ENCODE measurements around the gene DEXI. TPM values are rescaled to one million over a fixed set of nuclear protein-coding genes. Genes with fewer than 3 reads are reported as not detected.
A peak's percentile ranks its signal among the peaks of the same experiment; 100 is the strongest.

DEXI gene
- total and polyA plus RNA-seq, 2 of the 13 experiments (the other 11 are each of a cell fraction or from before 2014, with no cell fraction given), result 51.5 to 70.4 TPM

DNA sequence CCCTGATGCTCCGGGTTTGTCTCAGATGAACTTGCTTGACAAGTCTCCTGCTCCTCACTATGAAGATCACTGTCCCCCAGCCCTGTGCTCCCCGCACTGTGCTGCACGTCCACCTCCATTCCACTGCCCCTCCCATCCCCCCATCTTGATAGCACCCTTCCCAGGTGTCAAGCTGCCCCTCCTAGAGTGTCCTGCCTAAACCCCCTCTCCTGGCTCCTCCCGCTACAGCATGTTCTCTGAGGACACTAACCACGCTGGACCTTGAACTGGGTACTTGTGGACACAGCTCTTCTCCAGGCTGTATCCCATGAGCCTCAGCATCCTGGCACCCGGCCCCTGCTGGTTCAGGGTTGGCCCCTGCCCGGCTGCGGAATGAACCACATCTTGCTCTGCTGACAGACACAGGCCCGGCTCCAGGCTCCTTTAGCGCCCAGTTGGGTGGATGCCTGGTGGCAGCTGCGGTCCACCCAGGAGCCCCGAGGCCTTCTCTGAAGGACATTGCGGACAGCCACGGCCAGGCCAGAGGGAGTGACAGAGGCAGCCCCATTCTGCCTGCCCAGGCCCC lies 18.5 kb downstream of the DEXI start (continued):
- TF ChIP-seq, protein P1, sequence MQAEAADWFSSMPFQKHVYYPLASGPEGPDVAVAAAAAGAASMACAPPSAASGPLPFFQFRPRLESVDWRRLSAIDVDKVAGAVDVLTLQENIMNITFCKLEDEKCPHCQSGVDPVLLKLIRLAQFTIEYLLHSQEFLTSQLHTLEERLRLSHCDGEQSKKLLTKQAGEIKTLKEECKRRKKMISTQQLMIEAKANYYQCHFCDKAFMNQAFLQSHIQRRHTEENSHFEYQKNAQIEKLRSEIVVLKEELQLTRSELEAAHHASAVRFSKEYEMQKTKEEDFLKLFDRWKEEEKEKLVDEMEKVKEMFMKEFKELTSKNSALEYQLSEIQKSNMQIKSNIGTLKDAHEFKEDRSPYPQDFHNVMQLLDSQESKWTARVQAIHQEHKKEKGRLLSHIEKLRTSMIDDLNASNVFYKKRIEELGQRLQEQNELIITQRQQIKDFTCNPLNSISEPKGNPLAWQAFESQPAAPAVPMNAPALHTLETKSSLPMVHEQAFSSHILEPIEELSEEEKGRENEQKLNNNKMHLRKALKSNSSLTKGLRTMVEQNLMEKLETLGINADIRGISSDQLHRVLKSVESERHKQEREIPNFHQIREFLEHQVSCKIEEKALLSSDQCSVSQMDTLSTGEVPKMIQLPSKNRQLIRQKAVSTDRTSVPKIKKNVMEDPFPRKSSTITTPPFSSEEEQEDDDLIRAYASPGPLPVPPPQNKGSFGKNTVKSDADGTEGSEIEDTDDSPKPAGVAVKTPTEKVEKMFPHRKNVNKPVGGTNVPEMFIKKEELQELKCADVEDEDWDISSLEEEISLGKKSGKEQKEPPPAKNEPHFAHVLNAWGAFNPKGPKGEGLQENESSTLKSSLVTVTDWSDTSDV (CRISPR knock-in tag; IDR thresholded peaks at IDR 0.05), result 0 out of 2 replicates have a peak, but pooled peaks have one; percentile 52
- TF ChIP-seq ZFP37 (CRISPR knock-in tag; IDR thresholded peaks at IDR 0.05; ENCODE audit: borderline replicate concordance), result no peak
- TF ChIP-seq CSRNP2 (CRISPR knock-in tag; conservative IDR thresholded peaks at IDR 0.05; ENCODE audit: low read depth), result no peak
- no peak for TF ChIP-seq SRSF9 (IDR thresholded peaks at IDR 0.05; ENCODE audit: borderline replicate concordance, insufficient read depth, low read depth, low read length, poor library complexity, severe bottlenecking)
- no peak for TF ChIP-seq ZNF20 (CRISPR knock-in tag; IDR thresholded peaks at IDR 0.05)
- peak; percentile 69; the same call in 1 of the 2 replicates for TF ChIP-seq SMAD3 (CRISPR knock-in tag; IDR thresholded peaks at IDR 0.05)
- no peak for TF ChIP-seq HNRNPUL1 (IDR thresholded peaks at IDR 0.05; ENCODE audit: low read depth, low read length)
- TF ChIP-seq DR1 (CRISPR knock-in tag; IDR thresholded peaks at IDR 0.05), result no peak
- no peak for TF ChIP-seq ZNF562 (CRISPR knock-in tag; IDR thresholded peaks at IDR 0.05; ENCODE audit: borderline replicate concordance)
- peak; percentile 78 for TF ChIP-seq RBM22 (optimal IDR thresholded peaks at IDR 0.05; ENCODE audit: low read length)
- no peak for TF ChIP-seq CENPT (CRISPR knock-in tag; IDR thresholded peaks at IDR 0.05; ENCODE audit: low read depth)
- TF ChIP-seq ELF3 (CRISPR knock-in tag; IDR thresholded peaks at IDR 0.05), result peak; percentile 52; the same call in 1 of the 2 replicates
- no peak for TF ChIP-seq MLLT10 (CRISPR knock-in tag; IDR thresholded peaks at IDR 0.05)
- no peak for TF ChIP-seq WIZ (CRISPR knock-in tag; IDR thresholded peaks at IDR 0.05)
- TF ChIP-seq MXI1 (IDR thresholded peaks at IDR 0.05; ENCODE audit: borderline replicate concordance, low read depth, low read length), result peak; percentile 67; the same call in 1 of the 3 replicates
- no peak for TF ChIP-seq BRF2 (CRISPR knock-in tag; IDR thresholded peaks at IDR 0.05)
- TF ChIP-seq U2AF2 (IDR thresholded peaks at IDR 0.05; ENCODE audit: low read depth, low read length), result 0 out of 2 replicates have a peak, but pooled peaks have one; percentile 79
- no peak for TF ChIP-seq ERF (CRISPR knock-in tag; IDR thresholded peaks at IDR 0.05)
- no peak for TF ChIP-seq ZNF83 (CRISPR knock-in tag; IDR thresholded peaks at IDR 0.05; ENCODE audit: borderline replicate concordance)
- 0 out of 2 replicates have a peak, but pooled peaks have one; percentile 77 for TF ChIP-seq ZBTB7A (CRISPR knock-in tag; IDR thresholded peaks at IDR 0.05)
- TF ChIP-seq ZNF547 (CRISPR knock-in tag; IDR thresholded peaks at IDR 0.05), result no peak
- TF ChIP-seq FOXA1 (IDR thresholded peaks at IDR 0.05), result no peak
- TF ChIP-seq FOXA1 (CRISPR knock-in tag; IDR thresholded peaks at IDR 0.05), result peak; percentile 94
- TF ChIP-seq, protein P2, sequence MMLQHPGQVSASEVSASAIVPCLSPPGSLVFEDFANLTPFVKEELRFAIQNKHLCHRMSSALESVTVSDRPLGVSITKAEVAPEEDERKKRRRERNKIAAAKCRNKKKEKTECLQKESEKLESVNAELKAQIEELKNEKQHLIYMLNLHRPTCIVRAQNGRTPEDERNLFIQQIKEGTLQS (CRISPR knock-in tag; IDR thresholded peaks at IDR 0.05), result no peak
- TF ChIP-seq NFKB2 (CRISPR knock-in tag; IDR thresholded peaks at IDR 0.05; ENCODE audit: borderline replicate concordance), result no peak; the same call in 1 of the 2 replicates
- peak; percentile 36; the same call in 1 of the 2 replicates for TF ChIP-seq ZFP36L1 (CRISPR knock-in tag; IDR thresholded peaks at IDR 0.05)
- no peak; the same call in 1 of the 2 replicates for TF ChIP-seq ZNF564 (CRISPR knock-in tag; IDR thresholded peaks at IDR 0.05)
